HepG2 (cell line): ENCODE results near the gene NT5DC1. TPM values are rescaled to one million over a fixed set of nuclear protein-coding genes. Genes with fewer than 3 reads are reported as not detected.

Experiments
- GATAD2A ChIP-seq: IDR thresholded peaks from 2 replicates; pipeline ENCODE4 v1.6.1; 2016
- HES4 ChIP-seq: sonication (generic); formaldehyde crosslinking; IDR thresholded peaks from 2 replicates; pipeline ENCODE4 v1.9.0; 2021; ENCODE audit warnings: mild to moderate bottlenecking, missing genetic modification reagents, borderline replicate concordance
- KAT8 ChIP-seq: IDR thresholded peaks from 2 replicates; pipeline ENCODE4 v1.6.1; 2016; ENCODE audit warnings: missing genetic modification reagents, missing compliant biosample characterization
- MIXL1 ChIP-seq: IDR thresholded peaks from 2 replicates; pipeline ENCODE4 v1.6.1; 2016
- NCOA2 ChIP-seq: sonication (generic); formaldehyde crosslinking; IDR thresholded peaks from 2 replicates; pipeline ENCODE4 v1.8.0; 2022; ENCODE audit warnings: inconsistent platforms
- POLR2AphosphoS2 ChIP-seq: IDR thresholded peaks from 2 replicates; pipeline ENCODE4 v1.6.1; 2011; ENCODE audit warnings: low read depth, low read length, improper control_type of control experiment
- PPARG ChIP-seq: conservative IDR thresholded peaks from 2 replicates; pipeline ENCODE4 v1.6.1; 2016; ENCODE audit warnings: missing biosample characterization, missing genetic modification reagents
- SNAPC2 ChIP-seq: sonication (generic); formaldehyde crosslinking; IDR thresholded peaks from 2 replicates; pipeline ENCODE4 v1.8.1; 2022; ENCODE audit warnings: mild to moderate bottlenecking, missing genetic modification reagents
- SPEN ChIP-seq: sonication (generic); formaldehyde crosslinking; IDR thresholded peaks from 2 replicates; pipeline ENCODE4 v1.5.1; 2020; ENCODE audit warnings: low read depth, mild to moderate bottlenecking, missing genetic modification reagents
- THAP7 ChIP-seq: sonication (generic); formaldehyde crosslinking; IDR thresholded peaks from 2 replicates; pipeline ENCODE4 v1.8.1; 2023; ENCODE audit warnings: mild to moderate bottlenecking, missing genetic modification reagents
- THYN1 ChIP-seq: sonication (generic); formaldehyde crosslinking; IDR thresholded peaks from 2 replicates; pipeline ENCODE4 v1.8.1; 2023; ENCODE audit warnings: low read depth, mild to moderate bottlenecking, moderate library complexity, missing genetic modification reagents, borderline replicate concordance
- ZFP37 ChIP-seq: sonication (generic); formaldehyde crosslinking; IDR thresholded peaks from 2 replicates; pipeline ENCODE4 v1.4.0; 2020; ENCODE audit warnings: missing genetic modification reagents, borderline replicate concordance
- ZFP82 ChIP-seq: sonication (generic); formaldehyde crosslinking; IDR thresholded peaks from 2 replicates; pipeline ENCODE4 v1.5.1; 2020; ENCODE audit warnings: mild to moderate bottlenecking, missing genetic modification reagents, borderline replicate concordance
- ZMYM3 ChIP-seq: sonication (generic); formaldehyde crosslinking; IDR thresholded peaks from 2 replicates; pipeline ENCODE4 v1.5.1; 2020; ENCODE audit warnings: mild to moderate bottlenecking, missing genetic modification reagents
- ZNF17 ChIP-seq: sonication (generic); formaldehyde crosslinking; IDR thresholded peaks from 2 replicates; pipeline ENCODE4 v1.5.0; 2020; ENCODE audit warnings: mild to moderate bottlenecking, missing genetic modification reagents
- ZNF235 ChIP-seq: sonication (generic); formaldehyde crosslinking; IDR thresholded peaks from 2 replicates; pipeline ENCODE4 v1.8.1; 2023; ENCODE audit warnings: mild to moderate bottlenecking, missing genetic modification reagents, borderline replicate concordance
- ZNF44 ChIP-seq: sonication (generic); formaldehyde crosslinking; IDR thresholded peaks from 2 replicates; pipeline ENCODE4 v1.5.1; 2020; ENCODE audit warnings: mild to moderate bottlenecking, missing genetic modification reagents
- ZNF446 ChIP-seq: sonication (generic); formaldehyde crosslinking; IDR thresholded peaks from 2 replicates; pipeline ENCODE4 v1.5.0; 2020; ENCODE audit warnings: mild to moderate bottlenecking, missing genetic modification reagents
- ZNF564 ChIP-seq: sonication (generic); formaldehyde crosslinking; IDR thresholded peaks from 2 replicates; pipeline ENCODE4 v1.8.1; 2023; ENCODE audit warnings: mild to moderate bottlenecking, missing genetic modification reagents
- ZNF567 ChIP-seq: sonication (generic); formaldehyde crosslinking; IDR thresholded peaks from 2 replicates; pipeline ENCODE4 v1.8.1; 2023; ENCODE audit warnings: mild to moderate bottlenecking, missing genetic modification reagents, borderline replicate concordance
- ZNF605 ChIP-seq: sonication (generic); formaldehyde crosslinking; IDR thresholded peaks from 2 replicates; pipeline ENCODE4 v1.8.0; 2022; ENCODE audit warnings: mild to moderate bottlenecking, missing genetic modification reagents
- ZNF607 ChIP-seq: sonication (generic); formaldehyde crosslinking; IDR thresholded peaks from 2 replicates; pipeline ENCODE4 v1.5.1; 2020; ENCODE audit warnings: missing genetic modification reagents, mild to moderate bottlenecking, borderline replicate concordance
- ZNF782 ChIP-seq: sonication (generic); formaldehyde crosslinking; IDR thresholded peaks from 2 replicates; pipeline ENCODE4 v1.4.0; 2020; ENCODE audit warnings: missing genetic modification reagents, mild to moderate bottlenecking, borderline replicate concordance
- polyA plus RNA-seq, 8 experiments: library from polyadenylated mRNA; depleted of rRNA in 3 of 8; stranded (reverse) in 7 of 8; unstranded in 1 of 8; fragments of >200 nt; fragmentation: Illumina TruSeq in 4 of 8; extraction: Trizol in 4 of 8; gene quantifications; 2 replicates each; pipeline versions ENCODE4 v1.2.1 to v1.2.3, GENCODE V29; 2011 to 2016; ENCODE audit warnings: low read depth in 4 of 8, missing spikeins in 1 of 8, mixed read lengths in 1 of 8; ENCODE audit not compliant: insufficient read depth in 1 of 8
- total RNA-seq, 5 experiments: library from RNA; depleted of rRNA; stranded (reverse); fragments of >200 nt; fragmentation: Illumina TruSeq; extraction: Trizol; gene quantifications; 2 replicates each; pipeline ENCODE4 v1.2.3, GENCODE V29; 2016; ENCODE audit warnings: low read depth in 1 of 5
- TF ChIP-seq, protein P1 (sequence below): sonication (generic); formaldehyde crosslinking; conservative IDR thresholded peaks from 2 replicates; pipeline ENCODE4 v1.4.0; 2020; ENCODE audit warnings: missing genetic modification reagents
- TF ChIP-seq, protein P2 (sequence below): sonication (generic); formaldehyde crosslinking; IDR thresholded peaks from 2 replicates; pipeline ENCODE4 v1.5.0; 2020; ENCODE audit warnings: mild to moderate bottlenecking, low read depth, missing genetic modification reagents, borderline replicate concordance
- TF ChIP-seq, protein P3 (sequence below): sonication (generic); formaldehyde crosslinking; IDR thresholded peaks from 2 replicates; pipeline ENCODE4 v1.5.0; 2020; ENCODE audit warnings: mild to moderate bottlenecking, missing genetic modification reagents

Gene NT5DC1
- total and polyA plus RNA-seq, 2 of the 13 experiments (the other 11 are each of a cell fraction or from before 2014, with no cell fraction given) = 27.0 to 56.1 TPM

DNA sequence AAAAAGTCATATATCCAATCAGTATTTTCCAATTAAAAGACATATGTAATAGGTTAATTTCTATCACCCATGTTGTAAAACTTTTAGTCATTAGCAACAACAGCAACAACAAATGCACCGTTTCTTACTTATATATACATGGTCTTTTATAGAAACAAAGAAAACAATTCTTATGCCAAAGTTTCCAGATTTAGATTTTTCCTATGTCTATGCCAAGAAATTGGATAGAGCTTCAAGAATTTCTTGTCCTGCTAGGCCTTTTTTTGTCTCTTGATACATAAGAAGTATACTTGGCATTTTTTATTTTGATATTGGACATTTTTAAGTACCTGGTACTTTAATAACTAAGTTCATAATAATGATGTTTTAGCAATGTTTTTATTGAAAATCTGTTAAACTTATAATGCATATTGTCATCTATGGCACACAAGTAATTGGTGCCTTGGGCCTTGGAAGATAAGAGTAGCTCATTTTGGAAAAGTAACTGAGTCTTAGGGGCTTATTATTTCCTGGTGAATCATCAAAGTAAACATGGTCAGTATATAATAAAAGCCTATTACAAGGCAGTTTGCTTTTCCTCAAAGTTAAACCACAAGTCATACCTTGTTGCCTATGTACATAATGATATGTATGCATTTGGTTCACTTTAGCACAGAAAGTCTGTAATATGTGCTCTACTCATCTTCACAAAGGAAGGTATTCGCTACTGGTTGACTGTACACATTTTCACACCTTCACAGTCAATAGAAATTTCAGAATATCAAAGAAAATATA is 29.9 kb upstream of the NT5DC1 start (continued):
- TF ChIP-seq GATAD2A (CRISPR knock-in tag) = no peak; the same call in 1 of the 2 replicates
- no peak for TF ChIP-seq ZFP37 (CRISPR knock-in tag)
- TF ChIP-seq HES4 (CRISPR knock-in tag) = no peak
- TF ChIP-seq THAP7 (CRISPR knock-in tag) = no peak
- no peak for TF ChIP-seq SNAPC2 (CRISPR knock-in tag)
- TF ChIP-seq PPARG (CRISPR knock-in tag) = peak; percentile 48; the same call in 1 of the 2 replicates
- no peak for TF ChIP-seq ZMYM3 (CRISPR knock-in tag)
- TF ChIP-seq ZNF235 = no peak
- peak; percentile 23; the same call in 1 of the 2 replicates for TF ChIP-seq NCOA2 (CRISPR knock-in tag)
- no peak for TF ChIP-seq THYN1 (CRISPR knock-in tag)
- TF ChIP-seq ZNF564 = no peak
- TF ChIP-seq, protein P1, sequence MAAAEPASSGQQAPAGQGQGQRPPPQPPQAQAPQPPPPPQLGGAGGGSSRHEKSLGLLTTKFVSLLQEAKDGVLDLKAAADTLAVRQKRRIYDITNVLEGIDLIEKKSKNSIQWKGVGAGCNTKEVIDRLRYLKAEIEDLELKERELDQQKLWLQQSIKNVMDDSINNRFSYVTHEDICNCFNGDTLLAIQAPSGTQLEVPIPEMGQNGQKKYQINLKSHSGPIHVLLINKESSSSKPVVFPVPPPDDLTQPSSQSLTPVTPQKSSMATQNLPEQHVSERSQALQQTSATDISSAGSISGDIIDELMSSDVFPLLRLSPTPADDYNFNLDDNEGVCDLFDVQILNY = no peak
- TF ChIP-seq, protein P2, sequence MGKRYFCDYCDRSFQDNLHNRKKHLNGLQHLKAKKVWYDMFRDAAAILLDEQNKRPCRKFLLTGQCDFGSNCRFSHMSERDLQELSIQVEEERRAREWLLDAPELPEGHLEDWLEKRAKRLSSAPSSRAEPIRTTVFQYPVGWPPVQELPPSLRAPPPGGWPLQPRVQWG = no peak
- TF ChIP-seq ZFP82 (CRISPR knock-in tag) = no peak
- no peak for TF ChIP-seq ZNF782
- 0 out of 2 replicates have a peak, but pooled peaks have one; percentile 24 for TF ChIP-seq MIXL1 (CRISPR knock-in tag)
- TF ChIP-seq SPEN (CRISPR knock-in tag) = no peak
- no peak for TF ChIP-seq POLR2AphosphoS2
- TF ChIP-seq ZNF44 = no peak
- TF ChIP-seq, protein P3, sequence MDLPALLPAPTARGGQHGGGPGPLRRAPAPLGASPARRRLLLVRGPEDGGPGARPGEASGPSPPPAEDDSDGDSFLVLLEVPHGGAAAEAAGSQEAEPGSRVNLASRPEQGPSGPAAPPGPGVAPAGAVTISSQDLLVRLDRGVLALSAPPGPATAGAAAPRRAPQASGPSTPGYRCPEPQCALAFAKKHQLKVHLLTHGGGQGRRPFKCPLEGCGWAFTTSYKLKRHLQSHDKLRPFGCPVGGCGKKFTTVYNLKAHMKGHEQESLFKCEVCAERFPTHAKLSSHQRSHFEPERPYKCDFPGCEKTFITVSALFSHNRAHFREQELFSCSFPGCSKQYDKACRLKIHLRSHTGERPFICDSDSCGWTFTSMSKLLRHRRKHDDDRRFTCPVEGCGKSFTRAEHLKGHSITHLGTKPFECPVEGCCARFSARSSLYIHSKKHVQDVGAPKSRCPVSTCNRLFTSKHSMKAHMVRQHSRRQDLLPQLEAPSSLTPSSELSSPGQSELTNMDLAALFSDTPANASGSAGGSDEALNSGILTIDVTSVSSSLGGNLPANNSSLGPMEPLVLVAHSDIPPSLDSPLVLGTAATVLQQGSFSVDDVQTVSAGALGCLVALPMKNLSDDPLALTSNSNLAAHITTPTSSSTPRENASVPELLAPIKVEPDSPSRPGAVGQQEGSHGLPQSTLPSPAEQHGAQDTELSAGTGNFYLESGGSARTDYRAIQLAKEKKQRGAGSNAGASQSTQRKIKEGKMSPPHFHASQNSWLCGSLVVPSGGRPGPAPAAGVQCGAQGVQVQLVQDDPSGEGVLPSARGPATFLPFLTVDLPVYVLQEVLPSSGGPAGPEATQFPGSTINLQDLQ = no peak
- TF ChIP-seq ZNF607 (CRISPR knock-in tag) = no peak
- no peak for TF ChIP-seq ZNF446 (CRISPR knock-in tag)
- no peak for TF ChIP-seq ZNF17 (CRISPR knock-in tag)
- TF ChIP-seq KAT8 (CRISPR knock-in tag) = 0 out of 2 replicates have a peak, but pooled peaks have one; percentile 42
- TF ChIP-seq ZNF605 (CRISPR knock-in tag) = no peak
- no peak for TF ChIP-seq ZNF567 (CRISPR knock-in tag)
